Endothelial cell of umbilical vein (primary cell): Measurements from ENCODE around the gene CCNE1. TPM values are rescaled to one million over a fixed set of nuclear protein-coding genes. Genes with fewer than 3 reads are reported as not detected.

Experiments
- BruUV-seq: library from RNA; stranded (reverse); fragments of 400-500 nt; replicated peaks from 2 replicates; lab custom pipeline; 2021; lab: Mats Ljungman, UMichigan
- CTCF ChIA-PET: fragments of 300-600, 350-600 bp; sonication (Branson Sonifier 250); formaldehyde crosslinking; loops from one replicate; lab custom pipeline; 2021; ENCODE audit warnings: antibody characterized with exemption, inconsistent platforms; lab: Charles Lee
- POLR2A ChIA-PET: fragments of 300-600, 350-600 bp; sonication (Branson Sonifier 250); formaldehyde crosslinking; loops from one replicate; lab custom pipeline; 2021; ENCODE audit warnings: antibody characterized with exemption, inconsistent platforms; lab: Charles Lee
- DNase-seq: peaks from one replicate; pipeline ENCODE4 v3.0.0-alpha.2; 2011; ENCODE audit warnings: low read depth, low spot score
- FAIRE-seq: peaks from 2 replicates; lab custom pipeline; 2011; peaks lifted over from hg19 to GRCh38; lab: Jason Lieb, UNC
- H2AFZ ChIP-seq: 2 replicates; pipeline ENCODE4 v1.6.0; 2012; ENCODE audit warnings: low read depth, low read length, control low read depth, inconsistent platforms
- H3K27ac ChIP-seq: 2 replicates; pipeline ENCODE4 v1.5.1; 2011; ENCODE audit warnings: low read depth, mild to moderate bottlenecking, control low read depth, low read length, moderate library complexity; ENCODE audit not compliant: insufficient read depth
- H3K27me3 ChIP-seq, 2 experiments: 2 replicates each; pipeline versions ENCODE4 v1.6.0 to v1.6.1; 2011; ENCODE audit warnings: low read length in 2 of 2, mixed read lengths in 1 of 2; ENCODE audit not compliant: control insufficient read depth in 2 of 2, insufficient read depth in 2 of 2
- H3K36me3 ChIP-seq, 2 experiments: 2 replicates in 1 of 2; 3 replicates in 1 of 2; pipeline ENCODE4 v1.5.1; 2011; ENCODE audit warnings: low read length in 2 of 2, mild to moderate bottlenecking in 1 of 2, moderate library complexity in 1 of 2; ENCODE audit not compliant: control insufficient read depth in 2 of 2, insufficient read depth in 2 of 2; ENCODE audit errors: extremely low read depth in 1 of 2
- H3K4me1 ChIP-seq: 3 replicates; pipeline ENCODE4 v1.5.1; 2011; ENCODE audit warnings: mild to moderate bottlenecking, low read length; ENCODE audit not compliant: control insufficient read depth, insufficient read depth; ENCODE audit errors: extremely low read depth
- H3K4me2 ChIP-seq: 2 replicates; pipeline ENCODE4 v1.6.1; 2011; ENCODE audit warnings: low read length, control low read depth, mixed read lengths; ENCODE audit not compliant: insufficient read depth
- H3K4me3 ChIP-seq, 3 experiments: fragments of 200-600 bp in 1 of 3; sonication (generic), shearing (Covaris generic) in 1 of 3; replicated peaks in 1 of 3; 2 replicates each; pipeline ENCODE4 v1.5.1; 2011 to 2016; ENCODE audit warnings: control low read depth in 3 of 3, low read length in 3 of 3, mild to moderate bottlenecking in 2 of 3, inconsistent platforms in 1 of 3, low read depth in 1 of 3, moderate library complexity in 1 of 3; ENCODE audit not compliant: insufficient read depth in 1 of 3
- H3K79me2 ChIP-seq: 2 replicates; pipeline ENCODE4 v1.6.0; 2012; ENCODE audit warnings: low read length, inconsistent platforms; ENCODE audit not compliant: control insufficient read depth, insufficient read depth
- H3K9ac ChIP-seq: replicated peaks from 2 replicates; pipeline ENCODE3; 2011; ENCODE audit warnings: low read length, control low read depth; ENCODE audit not compliant: insufficient read depth; ENCODE audit errors: extremely low read depth
- H3K9me1 ChIP-seq: replicated peaks from 3 replicates; pipeline ENCODE4 v1.6.0; 2011; ENCODE audit warnings: mild to moderate bottlenecking, low read length; ENCODE audit not compliant: control insufficient read depth, insufficient read depth; ENCODE audit errors: extremely low read depth
- H3K9me3 ChIP-seq: replicated peaks from 2 replicates; pipeline ENCODE4 v1.5.1; 2012; ENCODE audit warnings: low read length, inconsistent platforms; ENCODE audit not compliant: control insufficient read depth, insufficient read depth
- H4K20me1 ChIP-seq: replicated peaks from 2 replicates; pipeline ENCODE3; 2011; ENCODE audit warnings: mild to moderate bottlenecking, low read length; ENCODE audit not compliant: control insufficient read depth, insufficient read depth; ENCODE audit errors: extremely low read depth
- CTCF ChIP-seq, 2 donors: IDR thresholded peaks; 1 replicate in 1 of 2; 2 replicates in 1 of 2; pipeline ENCODE4 v1.5.1; 2011; ENCODE audit warnings: low read length in 2 of 2, mild to moderate bottlenecking in 2 of 2, moderate library complexity in 2 of 2, control low read depth in 1 of 2, inconsistent platforms in 1 of 2, low read depth in 1 of 2; ENCODE audit not compliant: insufficient read depth in 1 of 2; ENCODE audit errors: extremely low read depth in 1 of 2
- EZH2 ChIP-seq: IDR thresholded peaks from 2 replicates; pipeline ENCODE4 v1.6.1; 2012; ENCODE audit warnings: borderline replicate concordance, low read depth, mild to moderate bottlenecking, moderate library complexity, low read length, inconsistent platforms; ENCODE audit not compliant: severe bottlenecking
- FOS ChIP-seq: IDR thresholded peaks from 2 replicates; pipeline ENCODE4 v1.6.1; 2011; ENCODE audit warnings: mild to moderate bottlenecking, low read length, moderate library complexity, borderline replicate concordance; ENCODE audit not compliant: insufficient read depth
- JUN ChIP-seq: IDR thresholded peaks from 2 replicates; pipeline ENCODE4 v1.6.1; 2011; ENCODE audit warnings: borderline replicate concordance, low read depth; ENCODE audit not compliant: insufficient read length, insufficient read depth
- MYC ChIP-seq: IDR thresholded peaks from one replicate; pipeline ENCODE4 v1.6.1; 2011; ENCODE audit warnings: mild to moderate bottlenecking, low read depth, low read length
- POLR2A ChIP-seq: IDR thresholded peaks from 2 replicates; pipeline ENCODE4 v1.6.1; 2012; ENCODE audit warnings: low read depth, mild to moderate bottlenecking, control low read depth, low read length
- dilution Hi-C: fragments of 300-500 bp; cut with MboI; formaldehyde crosslinking; loops from one replicate; pipeline ENCODE4 v1.15.0; 2019; ENCODE audit warnings: low sequenced_read_pairs; ENCODE audit not compliant: extremely low pct_ligation_motif_present
- intact Hi-C: fragments of 100-400 bp; cut with micrococcal nuclease; formaldehyde crosslinking; loops from one replicate; pipeline ENCODE4 v1.10.0; 2022
- polyA plus RNA-seq, 4 experiments: library from polyadenylated mRNA; depleted of rRNA in 3 of 4; stranded (reverse) in 3 of 4; unstranded in 1 of 4; fragments of >200 nt; gene quantifications; 2 replicates each; pipeline versions ENCODE4 v1.2.1 to v1.2.3, GENCODE V29; 2011 to 2012; ENCODE audit warnings: missing spikeins in 1 of 4
- total RNA-seq: library from RNA; stranded (reverse); gene quantifications from 2 replicates; pipeline ENCODE4 v1.2.3, GENCODE V29; 2021

The CCNE1 gene
- total and polyA plus RNA-seq, 2 donors (not counting 3 experiments of a cell fraction or from before 2014, with no cell fraction given), result 8.3 to 10.1 TPM

GRCh38 chr19:29834991-29835846 is 23.4 kb downstream of the CCNE1 start:
- FAIRE-seq (no peak), DNase-seq (no peak)
- intact Hi-C loops (no loop called here), dilution Hi-C loops (no loop called here)
- H4K20me1 ChIP-seq, result no peaks in the 10 kb centered on the region
- H3K4me1 ChIP-seq, result no peaks in the 10 kb centered on the region
- CTCF ChIA-PET, result interaction anchor here (0.7 kb wide), 1 partner anchor 16 kb away, joined by 3 read pairs; no protein-coding TSS in a partner anchor
- H3K27ac ChIP-seq, result no peak overlapping the region
- no peaks in the 10 kb centered on the region for H3K27me3 ChIP-seq
- no peak overlapping the region for H3K4me3 ChIP-seq
- POLR2A ChIA-PET, result no interaction called here
- H2AFZ ChIP-seq, result no peak overlapping the region
- TF ChIP-seq MYC, result no peak
- TF ChIP-seq POLR2A, result no peak
- no peak for TF ChIP-seq JUN
- H3K9ac ChIP-seq, result no peak overlapping the region
- no peaks in the 10 kb centered on the region for H3K9me3 ChIP-seq
- H3K9me1 ChIP-seq, result no peaks in the 10 kb centered on the region
- no TSS peak for BruUV-seq
- no peak overlapping the region for H3K4me2 ChIP-seq
- no peaks in the 10 kb centered on the region for H3K79me2 ChIP-seq
- no peaks in the 10 kb centered on the region for H3K36me3 ChIP-seq

DNA sequence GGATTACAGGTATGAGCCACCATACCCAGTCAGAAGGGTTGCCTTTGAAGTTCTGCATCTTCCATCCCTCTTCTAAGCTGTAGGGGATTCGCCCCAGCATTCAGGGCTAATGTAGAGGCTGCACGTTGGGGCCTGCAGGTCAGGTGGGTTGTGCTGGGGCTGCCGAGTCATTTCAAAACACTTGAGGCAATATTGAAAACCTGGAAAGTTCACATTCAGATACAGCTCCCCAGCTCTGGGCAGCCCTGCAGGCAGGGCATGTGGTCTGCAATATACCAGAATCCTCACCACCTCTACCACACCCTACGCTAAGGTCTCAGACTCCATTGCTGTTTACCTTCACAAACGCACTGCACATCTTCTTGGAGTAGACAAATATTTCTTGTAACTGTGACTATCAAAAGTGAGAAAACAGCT is 24.6 kb downstream of the CCNE1 start:
- Histone ChIP-seq H3K4me2 (no peak overlapping the region), H3K9me1 (no peaks in the 10 kb centered on the region), H3K9me3 (no peaks in the 10 kb centered on the region), H3K27me3 (no peaks in the 10 kb centered on the region), H3K4me3 (no peak overlapping the region), H3K36me3 (no peaks in the 10 kb centered on the region), H2AFZ (no peak overlapping the region), H4K20me1 (no peaks in the 10 kb centered on the region), H3K79me2 (no peaks in the 10 kb centered on the region), H3K27ac (no peak overlapping the region), H3K9ac (no peak overlapping the region), H3K4me1 (no peaks in the 10 kb centered on the region)
- ChIA-PET POLR2A (no interaction called here), CTCF (interaction anchor here (1.7 kb wide), 1 partner anchor 77 kb away, joined by 4 read pairs; no protein-coding TSS in a partner anchor)
- no TSS peak for BruUV-seq
- FAIRE-seq (no peak), DNase-seq (no peak)
- dilution Hi-C loops (no loop called here), intact Hi-C loops (no loop called here)
- TF ChIP-seq CTCF (IDR thresholded peaks at IDR 0.05; ENCODE audit: extremely low read depth in 1 of 2, insufficient read depth in 1 of 2, low read depth in 1 of 2, low read length in 2 of 2), result no peak
- TF ChIP-seq FOS, result no peak
- no peak for TF ChIP-seq POLR2A
- no peak for TF ChIP-seq EZH2
